Occipital lobe (tissue), 2 donors: Measurements from ENCODE around the gene SDK2. TPM values are rescaled to one million over a fixed set of nuclear protein-coding genes. Genes with fewer than 3 reads are reported as not detected.

Experiments
- DNase-seq: peaks from one replicate; lab custom pipeline; 2025; lab: John Stamatoyannopoulos, UW
- total RNA-seq: library from RNA; depleted of rRNA; stranded (reverse); fragments of >200 nt; gene quantifications from one replicate; pipeline ENCODE4 v1.2.3, GENCODE V29; 2014

SDK2 gene
- total RNA-seq, 1 donor from 2014 or later, result 6.9 TPM

GRCh38 chr17:73611630-73612029 is 32.6 kb downstream of the SDK2 start:
- DNase-seq, result no peak

DNA sequence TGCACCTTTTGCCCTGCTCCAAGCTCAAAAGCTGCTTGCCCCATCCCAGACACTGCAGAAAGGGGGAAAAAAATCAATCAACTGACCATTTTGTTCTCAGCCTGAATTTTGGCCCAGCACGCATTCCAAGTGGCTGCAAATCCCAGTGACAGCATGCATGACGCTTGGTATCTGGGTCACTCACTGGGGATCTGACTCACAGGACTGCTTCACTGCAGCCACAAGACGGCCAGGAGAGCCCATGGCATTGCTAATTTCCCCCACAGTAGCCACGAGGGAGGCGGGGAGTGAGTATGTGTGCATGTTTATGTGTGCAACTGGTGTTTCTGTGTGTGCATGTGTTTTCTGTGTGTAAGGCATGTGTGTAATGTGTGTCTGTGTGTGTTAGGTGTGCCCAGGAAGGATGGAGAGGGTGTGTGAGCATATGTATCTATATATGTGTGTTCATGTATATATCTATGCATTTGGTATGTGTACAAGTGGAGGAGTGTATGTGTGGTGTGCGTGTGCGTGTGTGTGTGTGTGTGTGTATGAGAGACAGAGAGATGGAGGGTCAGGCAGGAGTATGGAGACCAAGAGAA is 33.8 kb downstream of the SDK2 start:
- DNase-seq, result no peak

GRCh38 chr17:73609758-73610157 is 34.5 kb downstream of the SDK2 start:
- no peak for DNase-seq

- no peak for DNase-seq
Measured at GRCh38 chr17:73609060-73609459, 35.2 kb downstream of the SDK2 start.

GRCh38 chr17:73605444-73605843 is 38.8 kb downstream of the SDK2 start:
- no peak for DNase-seq

DNA sequence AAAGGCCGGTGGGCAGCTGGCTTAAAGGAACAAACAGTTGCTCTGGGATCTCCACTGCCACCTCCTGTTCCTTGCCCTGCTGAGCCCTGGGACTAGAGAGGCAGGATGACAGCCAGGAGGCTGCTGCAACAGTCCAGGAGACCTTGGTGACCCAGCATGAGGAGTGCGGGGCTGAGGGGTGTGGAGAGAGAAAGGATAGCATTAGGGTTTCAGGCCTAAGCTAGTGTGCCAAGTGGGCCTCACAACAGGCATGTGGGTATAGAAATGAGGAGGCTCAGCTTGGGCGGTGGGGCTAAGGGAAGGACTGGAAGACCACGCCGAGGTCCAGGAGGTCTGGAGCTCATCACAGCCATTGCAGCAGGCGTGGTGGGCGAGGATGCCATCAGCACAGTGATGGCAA is 39.8 kb downstream of the SDK2 start:
- DNase-seq, result no peak

DNA sequence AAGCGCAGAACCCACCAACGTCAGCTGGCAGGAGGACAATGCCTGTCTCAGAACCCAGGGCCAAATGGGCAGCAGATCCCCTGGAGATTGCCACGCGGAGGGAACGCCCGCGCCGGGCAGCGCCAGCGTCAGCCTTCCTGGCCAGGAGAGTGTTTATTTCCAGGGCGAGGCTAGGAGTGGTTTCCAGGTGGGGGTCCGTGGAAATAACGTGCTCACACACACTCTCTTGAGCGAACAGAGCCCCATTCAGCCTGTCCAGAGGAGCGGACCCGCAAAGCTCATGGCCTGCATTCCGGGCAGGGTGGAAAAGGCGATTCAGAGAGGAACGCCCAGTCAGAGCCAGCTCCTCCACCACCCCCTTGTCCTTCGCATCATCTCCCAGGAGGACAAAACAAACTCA is 40.3 kb downstream of the SDK2 start:
- no peak for DNase-seq

DNA sequence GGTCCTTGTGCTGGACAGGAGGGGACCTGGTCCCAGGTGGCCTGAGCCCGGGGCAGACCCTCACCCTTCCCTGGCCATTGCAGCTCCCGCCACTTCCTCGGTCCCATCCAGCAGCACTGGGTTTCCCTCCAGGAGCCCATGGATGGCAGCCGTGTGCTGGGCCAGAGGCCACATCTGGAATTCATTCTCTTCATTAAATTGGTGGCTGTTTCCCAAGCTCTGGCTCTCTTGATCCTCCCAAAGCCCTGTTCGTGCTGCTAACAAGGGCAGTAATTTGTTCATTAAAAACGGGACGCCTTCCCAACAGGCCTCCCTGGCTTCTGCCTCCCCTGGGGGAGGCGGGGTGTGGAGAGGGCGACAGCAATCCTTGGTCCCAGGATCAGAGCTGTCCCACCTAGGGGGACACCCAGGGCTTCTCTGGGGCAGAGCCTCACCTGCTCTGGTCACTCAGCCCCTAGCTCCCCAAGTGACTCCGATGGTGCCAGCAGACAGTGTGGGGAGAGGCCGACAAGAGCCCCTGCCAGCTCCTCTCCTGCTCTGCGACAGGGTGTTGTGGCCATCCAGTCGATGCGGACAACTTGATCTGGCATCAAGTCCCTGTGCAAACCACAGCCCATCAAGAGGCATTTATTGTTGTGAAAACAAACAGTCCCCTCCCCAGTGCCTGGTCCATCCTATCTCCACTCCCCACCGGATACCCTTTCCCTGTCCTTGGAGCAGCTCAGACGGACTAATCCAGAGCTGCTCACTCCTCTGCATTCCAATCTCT is 44.0 kb downstream of the SDK2 start:
- DNase-seq, result no peak

- no peak for DNase-seq
Measured at GRCh38 chr17:73599599-73599998, 44.6 kb downstream of the SDK2 start.

- DNase-seq, result no peak
Measured at GRCh38 chr17:73598212-73598611, 46.0 kb downstream of the SDK2 start.

GRCh38 chr17:73595931-73596330 is 48.3 kb downstream of the SDK2 start:
- DNase-seq, result no peak

DNA sequence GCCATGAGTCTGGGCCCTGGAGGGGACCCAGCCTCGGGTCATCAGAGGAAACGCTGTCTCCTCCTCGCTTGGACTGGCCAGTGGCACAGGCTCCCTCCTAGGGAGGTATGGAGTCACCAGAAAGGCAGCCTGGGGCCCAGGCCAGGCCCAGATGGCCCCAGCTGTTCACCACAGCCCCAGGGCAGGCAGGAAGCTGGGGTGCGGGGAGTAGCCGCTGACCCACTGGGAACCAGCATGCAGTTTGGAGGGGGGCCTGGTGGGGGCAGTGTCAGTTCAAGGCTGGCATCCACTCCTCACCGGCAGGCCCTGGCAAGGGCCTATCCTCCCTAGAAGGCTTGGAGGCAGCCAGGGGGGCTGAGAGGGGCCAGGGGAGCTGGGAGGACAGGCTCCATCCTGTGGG is 48.8 kb downstream of the SDK2 start:
- DNase-seq, result no peak

DNA sequence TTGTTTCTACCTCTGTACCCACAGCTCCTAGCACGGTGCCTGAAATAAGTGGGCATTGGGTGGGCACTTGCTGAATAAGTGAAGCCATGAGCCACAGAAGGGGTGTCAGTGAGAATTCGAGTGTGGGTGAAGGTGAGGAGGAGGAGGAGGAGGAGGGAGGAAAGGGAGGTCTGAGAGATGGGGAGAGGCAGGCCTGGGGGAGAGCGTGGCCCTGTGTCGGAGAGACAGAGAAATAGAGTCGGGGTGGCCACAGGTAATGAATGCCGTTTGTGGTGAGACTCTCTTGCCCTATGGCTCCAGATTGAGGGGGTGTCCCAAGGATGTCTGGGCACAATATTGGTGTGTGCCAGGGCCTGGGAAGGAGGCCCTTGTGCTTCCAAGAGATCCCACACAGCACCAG is 49.2 kb downstream of the SDK2 start:
- no peak for DNase-seq

GRCh38 chr17:73594598-73594997 is 49.6 kb downstream of the SDK2 start:
- no peak for DNase-seq

DNA sequence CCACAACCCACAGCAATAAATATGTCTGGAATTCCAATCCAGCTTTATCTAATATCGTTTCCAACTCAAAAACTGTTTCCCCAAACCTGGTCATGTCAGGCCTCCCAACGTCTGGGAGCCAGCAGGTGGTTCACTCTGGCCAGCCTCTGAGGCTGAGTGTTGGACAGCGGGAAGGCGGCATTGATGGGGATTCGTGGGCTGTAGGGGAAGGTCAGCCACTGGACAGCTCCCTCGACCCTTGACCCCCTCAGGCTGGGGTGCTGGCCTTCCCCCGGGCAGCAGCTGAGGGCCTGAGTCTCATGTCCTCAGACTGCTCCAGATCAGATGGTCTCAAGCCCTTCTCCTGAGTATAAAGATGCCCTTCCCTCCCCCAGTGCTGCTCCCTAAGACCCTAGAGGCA is 50.2 kb downstream of the SDK2 start:
- DNase-seq, result no peak

- DNase-seq, result no peak
Measured at GRCh38 chr17:73593249-73593965, 50.8 kb downstream of the SDK2 start.

DNA sequence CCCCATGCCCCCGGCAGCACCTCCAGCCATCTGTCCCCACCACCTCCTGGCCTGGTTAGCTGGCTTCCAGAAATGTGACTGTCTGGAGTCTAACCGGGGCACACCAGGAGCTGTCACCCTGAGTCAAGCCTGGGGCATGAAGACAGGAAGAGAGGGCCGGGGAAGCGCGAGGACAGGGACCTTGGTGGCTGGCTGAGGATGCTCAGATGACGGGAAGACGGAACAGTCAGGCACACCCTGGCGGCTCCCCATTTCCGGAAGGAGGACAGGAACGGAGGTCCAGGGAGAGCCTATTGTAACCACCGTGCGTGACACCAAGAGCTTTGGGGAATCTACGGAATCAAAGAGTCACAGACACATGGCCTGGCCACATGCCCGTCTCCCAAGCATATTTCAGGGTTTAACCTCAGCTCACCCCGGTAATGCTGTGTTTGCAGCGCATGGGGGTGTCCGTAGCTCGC is 51.7 kb downstream of the SDK2 start:
- no peak for DNase-seq

GRCh38 chr17:73592079-73592415 is 52.2 kb downstream of the SDK2 start:
- no peak for DNase-seq

DNA sequence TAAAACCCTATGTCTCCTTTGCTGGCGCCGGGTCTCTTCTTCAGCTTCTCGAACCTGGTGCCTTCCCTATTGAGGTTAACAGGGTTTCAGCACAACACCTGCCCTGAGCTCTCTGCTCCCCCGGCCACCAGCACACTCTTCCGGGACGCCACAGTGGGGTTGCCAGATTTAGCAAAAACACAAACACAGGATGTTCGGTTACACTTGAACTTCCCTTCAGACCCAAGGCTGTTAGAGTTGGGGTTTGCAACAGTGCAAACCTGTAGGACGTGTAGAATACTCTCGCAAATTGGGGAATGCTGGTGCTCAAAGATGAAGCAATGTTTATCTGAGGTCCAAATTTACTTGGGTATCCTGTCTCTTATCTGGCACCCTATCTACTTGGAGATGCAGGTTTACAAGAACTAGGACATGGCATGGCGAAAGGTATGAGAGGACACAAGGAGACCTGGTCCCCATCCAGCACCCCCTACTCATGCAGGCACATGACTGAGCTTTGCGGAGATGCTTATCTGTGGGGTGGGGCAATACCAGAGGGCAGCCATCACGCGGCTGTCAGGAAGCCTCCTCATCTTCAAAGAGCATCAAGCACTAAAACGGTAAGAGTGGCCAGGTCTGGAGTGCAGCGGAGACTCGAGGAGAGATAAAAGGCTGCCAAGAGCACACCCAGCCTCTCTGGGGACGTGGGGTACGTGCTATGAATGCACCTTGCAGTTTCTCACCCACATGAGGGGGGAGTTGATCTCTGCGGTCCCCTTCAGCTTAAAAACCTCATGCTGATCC is 52.8 kb downstream of the SDK2 start:
- DNase-seq, result no peak

GRCh38 chr17:73589363-73589980 is 54.8 kb downstream of the SDK2 start:
- no peak for DNase-seq

- no peak for DNase-seq
Measured at GRCh38 chr17:73588891-73589290, 55.4 kb downstream of the SDK2 start.
